ENCODE data around the gene UBL3.
A peak's percentile ranks its signal among the peaks of the same experiment; 100 is the strongest.

The UBL3 gene

GRCh38 chr13:29850213-29850898 is at the start of gene UBL3:
UBL3 (minus strand) TSS chr13:29850617; CDS start chr13:29849538, 1,079 bp downstream.
- DNase-seq: peak; percentile 74

- no peak for DNase-seq
Measured at GRCh38 chr13:29897102-29897501, 46.7 kb upstream of the UBL3 start.

GRCh38 chr13:29893438-29893837 is 43.0 kb upstream of the UBL3 start:
- no peak for DNase-seq

- DNase-seq: no peak
Measured at GRCh38 chr13:29892151-29892550, 41.7 kb upstream of the UBL3 start.

GRCh38 chr13:29889111-29889510 is 38.7 kb upstream of the UBL3 start:
- no peak for DNase-seq

GRCh38 chr13:29888306-29888705 is 37.9 kb upstream of the UBL3 start:
- no peak for DNase-seq

- DNase-seq: no peak
Measured at GRCh38 chr13:29887686-29888085, 37.3 kb upstream of the UBL3 start.

GRCh38 chr13:29887030-29887557 is 36.7 kb upstream of the UBL3 start:
- no peak for DNase-seq

GRCh38 chr13:29886446-29886845 is 36.0 kb upstream of the UBL3 start:
- no peak for DNase-seq

- no peak for DNase-seq
Measured at GRCh38 chr13:29885989-29886388, 35.6 kb upstream of the UBL3 start.

- DNase-seq: no peak
Measured at GRCh38 chr13:29884671-29885430, 34.4 kb upstream of the UBL3 start.

GRCh38 chr13:29883941-29884518 is 33.6 kb upstream of the UBL3 start:
- no peak for DNase-seq

- DNase-seq: no peak
Measured at GRCh38 chr13:29882076-29882475, 31.7 kb upstream of the UBL3 start.

GRCh38 chr13:29878101-29878500 is 27.7 kb upstream of the UBL3 start:
- no peak for DNase-seq

GRCh38 chr13:29877456-29878078 is 27.1 kb upstream of the UBL3 start:
- DNase-seq: no peak

GRCh38 chr13:29875646-29876045 is 25.2 kb upstream of the UBL3 start:
- DNase-seq: no peak

GRCh38 chr13:29868581-29868980 is 18.2 kb upstream of the UBL3 start:
- no peak for DNase-seq

- DNase-seq: no peak
Measured at GRCh38 chr13:29865934-29866333, 15.5 kb upstream of the UBL3 start.

- DNase-seq: peak; percentile 65
Measured at GRCh38 chr13:29861694-29862110, 11.3 kb upstream of the UBL3 start.

GRCh38 chr13:29859971-29860370 is 9.6 kb upstream of the UBL3 start:
- no peak for DNase-seq

GRCh38 chr13:29858667-29859066 is 8.2 kb upstream of the UBL3 start:
- no peak for DNase-seq

GRCh38 chr13:29858231-29858630 is 7.8 kb upstream of the UBL3 start:
- DNase-seq: no peak

- DNase-seq: no peak
Measured at GRCh38 chr13:29857085-29857484, 6.7 kb upstream of the UBL3 start.

Measured in T1000 (cell line).